SH-SY5Y (cell line): ENCODE results near the gene NIN.

Source experiments
- GATA2 ChIP-seq: IDR thresholded peaks from 2 replicates; pipeline ENCODE4 v1.6.1; 2011; ENCODE audit warnings: mild to moderate bottlenecking, low read depth, low read length
- GATA3 ChIP-seq: IDR thresholded peaks from 2 replicates; pipeline ENCODE4 v1.6.1; 2011; ENCODE audit warnings: low read depth, mild to moderate bottlenecking, low read length, moderate library complexity

- TF ChIP-seq GATA2 (no peak), GATA3 (no peak)
These were observed 62.3 kb downstream of the NIN start for GRCh38 chr14:50768680-50769079.
